ENCODE data around the gene ELOVL7.

ELOVL7 gene

GRCh38 chr5:60886158-60886557, 42.1 kb upstream of the ELOVL7 start:
- Histone ChIP-seq H4K20me1 (ENCODE audit: low read depth, low read length) (no peaks in the 10 kb centered on the region), H3K27ac (ENCODE audit: low read depth, low read length) (no peak overlapping the region), H3K4me3 (ENCODE audit: insufficient read depth, low read length, poor library complexity, severe bottlenecking) (no peak overlapping the region), H3K79me2 (ENCODE audit: insufficient read depth, low read length) (no peaks in the 10 kb centered on the region), H3F3A (ENCODE audit: insufficient read depth) (no peaks in the 10 kb centered on the region), H3K9me3 (ENCODE audit: insufficient read depth, low read length) (no peaks in the 10 kb centered on the region), H3K9ac (ENCODE audit: low read length) (no peak overlapping the region), H3K27me3 (ENCODE audit: low read length) (no peaks in the 10 kb centered on the region), H3K4me2 (ENCODE audit: low read depth, low read length, poor library complexity, severe bottlenecking) (no peak overlapping the region), H2AFZ (ENCODE audit: low read depth, low read length, severe bottlenecking) (no peak overlapping the region), H3K9me2 (replicated peaks; ENCODE audit: insufficient read depth, low read length) (no peaks in the 10 kb centered on the region), H3K36me3 (ENCODE audit: low read length) (0 out of 2 replicates have a peak, but pooled peaks cover 2% of the 10 kb centered on the region)
- TF ChIP-seq EZH2phosphoT487 (conservative IDR thresholded peaks at IDR 0.05; ENCODE audit: low read length), result no peak
- TF ChIP-seq, protein P1, sequence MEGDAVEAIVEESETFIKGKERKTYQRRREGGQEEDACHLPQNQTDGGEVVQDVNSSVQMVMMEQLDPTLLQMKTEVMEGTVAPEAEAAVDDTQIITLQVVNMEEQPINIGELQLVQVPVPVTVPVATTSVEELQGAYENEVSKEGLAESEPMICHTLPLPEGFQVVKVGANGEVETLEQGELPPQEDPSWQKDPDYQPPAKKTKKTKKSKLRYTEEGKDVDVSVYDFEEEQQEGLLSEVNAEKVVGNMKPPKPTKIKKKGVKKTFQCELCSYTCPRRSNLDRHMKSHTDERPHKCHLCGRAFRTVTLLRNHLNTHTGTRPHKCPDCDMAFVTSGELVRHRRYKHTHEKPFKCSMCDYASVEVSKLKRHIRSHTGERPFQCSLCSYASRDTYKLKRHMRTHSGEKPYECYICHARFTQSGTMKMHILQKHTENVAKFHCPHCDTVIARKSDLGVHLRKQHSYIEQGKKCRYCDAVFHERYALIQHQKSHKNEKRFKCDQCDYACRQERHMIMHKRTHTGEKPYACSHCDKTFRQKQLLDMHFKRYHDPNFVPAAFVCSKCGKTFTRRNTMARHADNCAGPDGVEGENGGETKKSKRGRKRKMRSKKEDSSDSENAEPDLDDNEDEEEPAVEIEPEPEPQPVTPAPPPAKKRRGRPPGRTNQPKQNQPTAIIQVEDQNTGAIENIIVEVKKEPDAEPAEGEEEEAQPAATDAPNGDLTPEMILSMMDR (IDR thresholded peaks at IDR 0.05; ENCODE audit: insufficient read depth, low read length, poor library complexity, severe bottlenecking), result no peak

- H4K20me1 ChIP-seq (ENCODE audit: low read depth, low read length), result no peaks in the 10 kb centered on the region
- no peaks in the 10 kb centered on the region for H3K27me3 ChIP-seq (ENCODE audit: low read length)
- H2AFZ ChIP-seq (ENCODE audit: low read depth, low read length, severe bottlenecking), result no peak overlapping the region
- no peak overlapping the region for H3K27ac ChIP-seq (ENCODE audit: low read depth, low read length)
- H3K4me3 ChIP-seq (ENCODE audit: insufficient read depth, low read length, poor library complexity, severe bottlenecking), result no peak overlapping the region
- TF ChIP-seq, protein P1 (IDR thresholded peaks at IDR 0.05; ENCODE audit: insufficient read depth, low read length, poor library complexity, severe bottlenecking), result peak; percentile 47
- no peak for TF ChIP-seq EZH2phosphoT487 (conservative IDR thresholded peaks at IDR 0.05; ENCODE audit: low read length)
- H3K4me2 ChIP-seq (ENCODE audit: low read depth, low read length, poor library complexity, severe bottlenecking), result no peak overlapping the region
- no peaks in the 10 kb centered on the region for H3K79me2 ChIP-seq (ENCODE audit: insufficient read depth, low read length)
- H3K36me3 ChIP-seq (ENCODE audit: low read length), result no peaks in the 10 kb centered on the region
- no peak overlapping the region for H3K9ac ChIP-seq (ENCODE audit: low read length)
- H3K9me3 ChIP-seq (ENCODE audit: insufficient read depth, low read length), result no peaks in the 10 kb centered on the region
- H3K9me2 ChIP-seq (replicated peaks; ENCODE audit: insufficient read depth, low read length), result no peaks in the 10 kb centered on the region
- H3F3A ChIP-seq (ENCODE audit: insufficient read depth), result no peaks in the 10 kb centered on the region
Measured at GRCh38 chr5:60883229-60883628, 39.2 kb upstream of the ELOVL7 start.

- Histone ChIP-seq H3K36me3 (ENCODE audit: low read length) (no peaks in the 10 kb centered on the region), H3K79me2 (ENCODE audit: insufficient read depth, low read length) (no peaks in the 10 kb centered on the region), H3K4me2 (ENCODE audit: low read depth, low read length, poor library complexity, severe bottlenecking) (no peak overlapping the region), H4K20me1 (ENCODE audit: low read depth, low read length) (no peaks in the 10 kb centered on the region), H3K27me3 (ENCODE audit: low read length) (no peaks in the 10 kb centered on the region), H2AFZ (ENCODE audit: low read depth, low read length, severe bottlenecking) (no peak overlapping the region), H3K9me3 (ENCODE audit: insufficient read depth, low read length) (no peaks in the 10 kb centered on the region; the same call in 1 of the 2 replicates), H3K9ac (ENCODE audit: low read length) (no peak overlapping the region), H3K4me3 (ENCODE audit: insufficient read depth, low read length, poor library complexity, severe bottlenecking) (no peak overlapping the region), H3F3A (ENCODE audit: insufficient read depth) (no peaks in the 10 kb centered on the region), H3K9me2 (replicated peaks; ENCODE audit: insufficient read depth, low read length) (no peaks in the 10 kb centered on the region), H3K27ac (ENCODE audit: low read depth, low read length) (no peak overlapping the region)
- TF ChIP-seq EZH2phosphoT487 (conservative IDR thresholded peaks at IDR 0.05; ENCODE audit: low read length), result no peak
- TF ChIP-seq, protein P1 (IDR thresholded peaks at IDR 0.05; ENCODE audit: insufficient read depth, low read length, poor library complexity, severe bottlenecking), result no peak
Measured at GRCh38 chr5:60872892-60873291, 28.8 kb upstream of the ELOVL7 start.
